IPS-11a (cell line): ENCODE data around the gene ACOT8.
A peak's percentile ranks its signal among the peaks of the same experiment; 100 is the strongest.
"Not testable (repeated sequence)": the region's sequence is repeated elsewhere in the genome, so short reads cannot be mapped to it uniquely, and the experiment has no call there.

ENCODE experiments used
- H3K4me3 ChIP-seq: one replicate; pipeline ENCODE4 v1.5.1; 2013; ENCODE audit warnings: low read depth, low read length, control low read depth

The ACOT8 gene

DNA sequence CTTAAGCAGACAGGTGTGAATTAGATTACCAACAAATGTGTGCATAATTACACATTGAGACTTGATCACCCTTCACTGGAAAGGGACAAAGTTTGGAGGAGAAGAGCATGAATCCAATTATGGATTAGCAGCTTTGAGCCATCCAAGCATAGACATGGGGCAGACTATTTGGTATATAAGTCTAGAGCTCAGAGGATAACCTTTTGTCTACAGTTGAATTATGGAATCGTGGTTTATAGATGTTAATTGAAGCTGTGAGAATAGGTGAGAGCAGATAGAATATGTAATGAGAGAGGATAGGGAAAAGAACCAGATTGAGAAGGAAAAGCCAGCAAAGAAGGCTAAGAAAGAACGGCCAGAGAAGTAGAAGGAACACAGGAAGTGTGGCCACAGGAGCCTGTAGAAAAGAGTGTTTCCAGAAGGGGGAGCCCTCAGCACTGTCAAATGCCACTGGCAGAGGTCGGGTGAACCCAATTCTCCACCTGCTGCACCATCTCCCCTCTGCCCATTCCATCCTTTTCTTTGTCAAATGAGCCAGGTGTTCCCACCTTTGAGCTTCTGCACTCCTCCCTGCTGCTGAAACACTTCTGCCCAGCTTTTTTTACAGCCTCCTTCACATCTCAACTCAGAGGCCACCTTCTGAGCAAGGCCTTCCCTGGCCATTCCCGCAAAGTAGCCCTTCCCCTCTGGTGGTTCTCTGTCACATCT lies 58.1 kb downstream of the ACOT8 start:
- no peak overlapping the region for H3K4me3 ChIP-seq

- H3K4me3 ChIP-seq = not testable (repeated sequence)
These were observed 59.2 kb downstream of the ACOT8 start for GRCh38 chr20:45797955-45798354.

DNA sequence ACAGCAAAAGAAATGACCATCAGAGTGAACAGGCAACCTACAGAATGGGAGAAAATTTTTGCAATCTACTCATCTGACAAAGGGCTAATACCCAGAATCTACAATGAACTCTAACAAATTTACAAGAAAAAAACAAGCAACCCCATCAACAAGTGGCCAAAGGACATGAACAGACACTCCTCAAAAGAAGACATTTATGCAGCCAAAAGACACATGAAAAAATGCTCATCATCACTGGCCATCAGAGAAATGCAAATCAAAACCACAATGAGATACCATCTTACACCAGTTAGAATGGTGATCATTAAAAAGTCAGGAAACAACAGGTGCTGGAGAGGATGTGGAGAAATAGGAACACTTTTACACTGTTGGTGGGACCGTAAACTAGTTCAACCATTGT lies 59.7 kb downstream of the ACOT8 start:
- not testable (repeated sequence) for H3K4me3 ChIP-seq

- no peak overlapping the region for H3K4me3 ChIP-seq
These were observed 60.7 kb downstream of the ACOT8 start for GRCh38 chr20:45796337-45797065.

DNA sequence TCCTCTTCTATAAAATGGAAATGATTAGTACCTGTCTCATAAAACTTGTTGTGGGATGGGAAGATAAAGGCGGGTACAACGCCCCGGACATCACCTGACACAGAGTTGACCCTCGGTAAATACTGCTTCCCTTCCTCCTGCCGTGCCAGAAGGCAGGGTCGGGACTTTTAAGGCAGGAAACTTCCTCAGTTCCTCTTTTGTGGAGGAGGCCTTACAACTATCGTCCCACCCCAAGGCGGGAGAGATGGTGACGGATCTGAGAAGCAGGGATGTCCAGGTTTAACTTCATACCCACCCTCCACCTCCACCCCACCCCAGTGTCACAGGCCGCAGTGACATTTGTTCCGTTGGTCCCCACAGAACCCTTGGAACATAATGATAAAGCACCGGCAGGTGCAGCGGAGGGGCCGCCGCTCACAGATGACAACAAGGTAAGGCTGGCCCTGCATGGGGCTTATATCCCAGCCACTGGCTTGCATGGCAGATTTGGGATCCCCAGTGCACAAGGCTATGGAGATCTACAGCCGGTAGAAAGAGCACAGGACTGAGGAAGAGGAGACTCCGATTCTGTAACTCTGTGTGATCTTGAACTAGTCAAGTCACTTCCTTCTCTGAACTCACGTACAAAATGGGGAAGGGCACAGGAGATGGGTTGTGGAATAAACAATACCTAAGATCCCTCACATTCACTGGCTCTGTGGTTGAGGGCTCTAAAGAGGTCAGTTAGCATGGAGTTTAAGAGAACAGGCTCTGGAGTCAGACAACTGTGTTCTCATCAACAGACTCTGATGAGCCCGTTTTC lies 64.7 kb downstream of the ACOT8 start:
- peak overlapping the region; percentile 76 for H3K4me3 ChIP-seq
